Measurements from ENCODE around the gene HMX2. TPM values are rescaled to one million over a fixed set of nuclear protein-coding genes. Genes with fewer than 3 reads are reported as not detected.

HMX2 gene
- total RNA-seq, 1 experiment from 2014 or later: not detected

GRCh38 chr10:123180101-123181090, 32.5 kb downstream of the HMX2 start:
- H3K27me3 ChIP-seq (ENCODE audit: low read length): no peaks in the 10 kb centered on the region
- H3K4me1 ChIP-seq (ENCODE audit: insufficient read depth, low read length): peaks cover 10% of the 10 kb centered on the region; the same call in 1 of the 2 replicates
- peak; percentile 66 for DNase-seq
- peak overlapping the region; percentile 37 for H3K27ac ChIP-seq (ENCODE audit: low read length)
- no peaks in the 10 kb centered on the region for H3K9me2 ChIP-seq (replicated peaks; ENCODE audit: low read length)
- intact Hi-C loops (cut with micrococcal nuclease): no loop called here
- H3K4me3 ChIP-seq (ENCODE audit: low read length): no peak overlapping the region
- POLR2A ChIA-PET (ENCODE audit: unreplicated experiment): no interaction called here
- BruUV-seq (replicated peaks): no TSS peak
- CTCF ChIA-PET: no interaction called here
- TF ChIP-seq EZH2 (IDR thresholded peaks at IDR 0.05; ENCODE audit: low read length, unreplicated experiment) (no peak), EZH2phosphoT487 (IDR thresholded peaks at IDR 0.05; ENCODE audit: borderline replicate concordance, low read length) (no peak)
- H4K20me1 ChIP-seq (ENCODE audit: low read length): no peaks in the 10 kb centered on the region
- H3K9me3 ChIP-seq (ENCODE audit: low read length): no peaks in the 10 kb centered on the region
- no peaks in the 10 kb centered on the region for H3K36me3 ChIP-seq (ENCODE audit: low read depth, low read length)
- no peaks in the 10 kb centered on the region for H3K79me2 ChIP-seq (ENCODE audit: low read length)
- peak; percentile 31; the same call in 1 of the 2 replicates for ATAC-seq
- H2AFZ ChIP-seq (ENCODE audit: low read length): no peak overlapping the region
- no peaks in the 10 kb centered on the region for H3F3A ChIP-seq (ENCODE audit: low read length, unreplicated experiment)
- peak overlapping the region; percentile 36; the same call in 1 of the 2 replicates for H3K4me2 ChIP-seq (ENCODE audit: low read length)
- H3K9ac ChIP-seq (ENCODE audit: low read length): no peak overlapping the region

- Histone ChIP-seq H3K9ac (ENCODE audit: low read length) (no peak overlapping the region), H3K4me1 (ENCODE audit: insufficient read depth, low read length) (peaks cover 10% of the 10 kb centered on the region; the same call in 1 of the 2 replicates), H3K27ac (ENCODE audit: low read length) (no peak overlapping the region), H3K9me2 (replicated peaks; ENCODE audit: low read length) (no peaks in the 10 kb centered on the region), H3K79me2 (ENCODE audit: low read length) (no peaks in the 10 kb centered on the region), H2AFZ (ENCODE audit: low read length) (no peak overlapping the region), H3K4me2 (ENCODE audit: low read length) (no peak overlapping the region), H3K9me3 (ENCODE audit: low read length) (no peaks in the 10 kb centered on the region), H4K20me1 (ENCODE audit: low read length) (no peaks in the 10 kb centered on the region), H3K27me3 (ENCODE audit: low read length) (no peaks in the 10 kb centered on the region), H3F3A (ENCODE audit: low read length, unreplicated experiment) (no peaks in the 10 kb centered on the region), H3K36me3 (ENCODE audit: low read depth, low read length) (no peaks in the 10 kb centered on the region; the same call in 1 of the 2 replicates), H3K4me3 (ENCODE audit: low read length) (no peak overlapping the region)
- TF ChIP-seq EZH2 (IDR thresholded peaks at IDR 0.05; ENCODE audit: low read length, unreplicated experiment) (no peak), CTCF (conservative IDR thresholded peaks at IDR 0.05; ENCODE audit: low read depth, low read length) (no peak), EZH2phosphoT487 (IDR thresholded peaks at IDR 0.05; ENCODE audit: borderline replicate concordance, low read length) (no peak)
- intact Hi-C loops (cut with micrococcal nuclease): no loop called here
- DNase-seq (no peak), ATAC-seq (no peak)
- POLR2A ChIA-PET (ENCODE audit: unreplicated experiment): no interaction called here
- no TSS peak for BruUV-seq (replicated peaks)
- CTCF ChIA-PET: no interaction called here
These were observed 35.8 kb downstream of the HMX2 start for GRCh38 chr10:123183724-123184123.

- Histone ChIP-seq H4K20me1 (ENCODE audit: low read length) (no peaks in the 10 kb centered on the region), H3K4me1 (ENCODE audit: insufficient read depth, low read length) (no peaks in the 10 kb centered on the region), H3K27me3 (ENCODE audit: low read length) (no peaks in the 10 kb centered on the region), H3F3A (ENCODE audit: low read length, unreplicated experiment) (no peaks in the 10 kb centered on the region), H3K4me2 (ENCODE audit: low read length) (no peak overlapping the region), H3K4me3 (ENCODE audit: low read length) (no peak overlapping the region), H3K27ac (ENCODE audit: low read length) (no peak overlapping the region), H3K9me3 (ENCODE audit: low read length) (no peaks in the 10 kb centered on the region), H2AFZ (ENCODE audit: low read length) (no peak overlapping the region), H3K79me2 (ENCODE audit: low read length) (no peaks in the 10 kb centered on the region), H3K36me3 (ENCODE audit: low read depth, low read length) (no peaks in the 10 kb centered on the region; the same call in 1 of the 2 replicates), H3K9ac (ENCODE audit: low read length) (no peak overlapping the region), H3K9me2 (replicated peaks; ENCODE audit: low read length) (no peaks in the 10 kb centered on the region)
- CTCF ChIA-PET: no interaction called here
- POLR2A ChIA-PET (ENCODE audit: unreplicated experiment): no interaction called here
- no peak for DNase-seq
- ATAC-seq: no peak
- BruUV-seq (replicated peaks): no TSS peak
- TF ChIP-seq CTCF (conservative IDR thresholded peaks at IDR 0.05; ENCODE audit: low read depth, low read length): no peak
- no peak for TF ChIP-seq EZH2phosphoT487 (IDR thresholded peaks at IDR 0.05; ENCODE audit: borderline replicate concordance, low read length)
- TF ChIP-seq EZH2 (IDR thresholded peaks at IDR 0.05; ENCODE audit: low read length, unreplicated experiment): no peak
- intact Hi-C loops (cut with micrococcal nuclease): no loop called here
These were observed 39.8 kb downstream of the HMX2 start for GRCh38 chr10:123187781-123188180.
